HUES64 (cell line): Measurements from ENCODE around the gene TMEM244.

ENCODE experiments used
- H3K27ac ChIP-seq: 2 replicates; pipeline ENCODE4 v1.7.0; 2013; ENCODE audit warnings: low read depth, low read length, inconsistent platforms
- H3K27me3 ChIP-seq: 2 replicates; pipeline ENCODE4 v1.6.1; 2013; ENCODE audit warnings: mild to moderate bottlenecking, low read length; ENCODE audit not compliant: insufficient read depth
- H3K36me3 ChIP-seq: 2 replicates; pipeline ENCODE4 v1.6.1; 2013; ENCODE audit warnings: mild to moderate bottlenecking, low read length; ENCODE audit not compliant: insufficient read depth
- H3K4me1 ChIP-seq: 2 replicates; pipeline ENCODE4 v1.6.1; 2013; ENCODE audit warnings: mild to moderate bottlenecking, low read length, moderate library complexity; ENCODE audit not compliant: insufficient read depth
- H3K4me3 ChIP-seq: 2 replicates; pipeline ENCODE4 v1.5.1; 2013; ENCODE audit warnings: mild to moderate bottlenecking, low read length, moderate library complexity
- H3K9ac ChIP-seq: 2 replicates; pipeline ENCODE4 v1.6.1; 2013; ENCODE audit warnings: mild to moderate bottlenecking, low read depth, low read length
- H3K9me3 ChIP-seq: 2 replicates; pipeline ENCODE4 v1.6.1; 2013; ENCODE audit warnings: low read depth, low read length; ENCODE audit not compliant: insufficient read depth
- WGBS: fragments of 150-250, 120-280 bp; methylation state at CpG from one replicate; pipeline ENCODE4 v1.1.7; 2013; ENCODE audit warnings: missing lambda C conversion rate; 5-methylcytosine and 5-hydroxymethylcytosine counted together

The TMEM244 gene

GRCh38 chr6:129866688-129867087, 5.6 kb upstream of the TMEM244 start:
- no peaks in the 10 kb centered on the region for H3K27me3 ChIP-seq
- H3K36me3 ChIP-seq, result no peaks in the 10 kb centered on the region
- no peak overlapping the region for H3K27ac ChIP-seq
- no peak overlapping the region for H3K9ac ChIP-seq
- peaks cover 8% of the 10 kb centered on the region; the same call in 1 of the 2 replicates for H3K4me1 ChIP-seq
- H3K4me3 ChIP-seq, result no peak overlapping the region
- no peaks in the 10 kb centered on the region; the same call in 1 of the 2 replicates for H3K9me3 ChIP-seq
- whole genome bisulfite sequencing, result 85% methylated on average over 2 of the region's 2 CpGs

DNA sequence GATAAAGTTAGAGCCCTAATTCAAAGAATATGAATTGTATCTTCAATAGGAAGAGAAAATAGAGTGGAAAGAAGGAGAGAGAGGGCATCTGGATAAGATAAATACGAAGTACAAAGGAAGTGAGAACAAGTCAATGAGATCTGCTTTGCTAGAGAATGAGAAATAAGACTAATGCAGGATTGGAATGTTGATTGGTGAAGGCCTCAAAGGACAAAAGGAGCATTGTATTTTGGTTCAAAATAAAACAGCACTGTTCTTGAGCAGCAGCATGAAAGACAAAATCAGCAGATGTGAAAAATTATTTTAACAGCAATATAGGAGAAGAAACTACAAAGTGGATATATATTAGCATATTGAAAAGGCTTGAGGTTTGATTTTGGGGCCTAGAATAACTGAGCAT, 5.1 kb upstream of the TMEM244 start:
- no peaks in the 10 kb centered on the region; the same call in 1 of the 2 replicates for H3K9me3 ChIP-seq
- no peaks in the 10 kb centered on the region for H3K27me3 ChIP-seq
- H3K9ac ChIP-seq, result no peak overlapping the region
- no peak overlapping the region for H3K4me3 ChIP-seq
- 91% methylated on average over 1 of the region's 1 CpG for WGBS
- H3K27ac ChIP-seq, result no peak overlapping the region
- no peaks in the 10 kb centered on the region for H3K36me3 ChIP-seq
- H3K4me1 ChIP-seq, result peaks cover 8% of the 10 kb centered on the region; the same call in 1 of the 2 replicates

DNA sequence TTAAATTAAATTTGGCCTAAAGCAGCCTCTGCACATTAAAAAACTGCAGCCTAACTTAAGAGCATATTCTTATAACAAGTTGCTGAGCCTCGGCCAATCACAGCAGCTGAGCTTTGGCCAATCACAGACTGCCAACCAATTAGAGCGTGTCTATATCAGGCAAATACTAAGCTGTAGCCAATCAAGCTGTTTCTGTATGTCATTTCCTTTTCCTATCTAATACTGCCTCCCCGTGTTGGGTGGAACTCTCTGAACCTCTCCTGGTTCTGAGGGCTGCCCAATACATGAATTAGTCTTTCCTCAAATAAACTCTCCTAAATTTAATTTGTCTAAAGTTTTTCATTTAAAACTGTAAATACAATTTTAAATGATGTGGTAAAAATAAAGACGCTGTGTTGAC, 3.9 kb upstream of the TMEM244 start:
- WGBS, result 94% methylated on average over 3 of the region's 4 CpGs
- H3K9me3 ChIP-seq, result no peaks in the 10 kb centered on the region; the same call in 1 of the 2 replicates
- no peak overlapping the region for H3K27ac ChIP-seq
- H3K36me3 ChIP-seq, result no peaks in the 10 kb centered on the region
- peaks cover 8% of the 10 kb centered on the region; the same call in 1 of the 2 replicates for H3K4me1 ChIP-seq
- H3K27me3 ChIP-seq, result no peaks in the 10 kb centered on the region
- H3K9ac ChIP-seq, result no peak overlapping the region
- H3K4me3 ChIP-seq, result no peak overlapping the region

- 93% methylated on average over 6 of the region's 6 CpGs for WGBS
- H3K36me3 ChIP-seq, result no peaks in the 10 kb centered on the region
- H3K9me3 ChIP-seq, result no peaks in the 10 kb centered on the region; the same call in 1 of the 2 replicates
- no peak overlapping the region for H3K27ac ChIP-seq
- H3K4me3 ChIP-seq, result no peak overlapping the region
- no peak overlapping the region for H3K9ac ChIP-seq
- no peaks in the 10 kb centered on the region for H3K27me3 ChIP-seq
- peaks cover 12% of the 10 kb centered on the region for H3K4me1 ChIP-seq
Measured at GRCh38 chr6:129863664-129864063, 2.5 kb upstream of the TMEM244 start.

DNA sequence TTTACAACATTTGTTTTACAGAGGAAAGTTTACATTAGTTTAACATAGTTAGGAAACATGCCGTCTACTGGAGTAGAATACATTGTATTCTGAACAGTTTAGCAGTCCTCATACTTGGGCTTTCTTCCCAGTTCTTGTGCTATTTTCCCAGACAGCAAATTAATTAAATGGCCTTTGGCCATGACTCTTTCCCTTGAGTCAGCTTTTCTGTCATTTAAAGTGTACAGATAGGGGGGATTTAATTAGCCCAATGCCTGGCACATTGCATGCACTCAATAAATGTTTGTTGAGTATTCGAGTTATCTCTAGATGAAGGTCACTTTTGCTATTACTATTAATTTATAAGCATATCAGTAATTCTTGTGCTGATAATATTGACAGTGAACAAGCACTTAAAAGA, 1.6 kb downstream of the TMEM244 start:
- Histone ChIP-seq H3K9ac (no peak overlapping the region), H3K27ac (no peak overlapping the region), H3K36me3 (no peaks in the 10 kb centered on the region), H3K4me1 (peaks cover 4% of the 10 kb centered on the region; the same call in 1 of the 2 replicates), H3K27me3 (no peaks in the 10 kb centered on the region), H3K4me3 (no peak overlapping the region), H3K9me3 (no peaks in the 10 kb centered on the region)
- WGBS, result 91% methylated on average over 1 of the region's 2 CpGs

DNA sequence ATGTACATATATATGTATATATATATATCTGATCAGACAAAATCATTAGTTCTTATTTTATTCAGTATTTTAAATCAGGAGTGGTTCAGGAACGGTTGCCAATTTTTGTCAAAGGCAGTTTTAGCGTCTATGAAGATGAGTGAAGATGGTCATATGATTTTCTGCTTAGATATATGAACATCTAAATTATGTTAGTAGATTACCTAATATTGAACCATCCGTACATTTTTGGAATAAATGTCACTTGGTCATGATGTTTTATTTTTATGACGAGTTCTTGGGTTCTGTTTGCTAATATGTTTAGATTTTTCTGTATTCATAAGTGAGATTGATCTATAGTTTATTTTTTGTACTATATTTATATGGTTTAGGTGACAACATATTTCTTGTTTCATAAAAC, 3.3 kb downstream of the TMEM244 start:
- WGBS, result 85% methylated on average over 3 of the region's 4 CpGs
- H3K27me3 ChIP-seq, result no peaks in the 10 kb centered on the region
- peaks cover 4% of the 10 kb centered on the region; the same call in 1 of the 2 replicates for H3K4me1 ChIP-seq

DNA sequence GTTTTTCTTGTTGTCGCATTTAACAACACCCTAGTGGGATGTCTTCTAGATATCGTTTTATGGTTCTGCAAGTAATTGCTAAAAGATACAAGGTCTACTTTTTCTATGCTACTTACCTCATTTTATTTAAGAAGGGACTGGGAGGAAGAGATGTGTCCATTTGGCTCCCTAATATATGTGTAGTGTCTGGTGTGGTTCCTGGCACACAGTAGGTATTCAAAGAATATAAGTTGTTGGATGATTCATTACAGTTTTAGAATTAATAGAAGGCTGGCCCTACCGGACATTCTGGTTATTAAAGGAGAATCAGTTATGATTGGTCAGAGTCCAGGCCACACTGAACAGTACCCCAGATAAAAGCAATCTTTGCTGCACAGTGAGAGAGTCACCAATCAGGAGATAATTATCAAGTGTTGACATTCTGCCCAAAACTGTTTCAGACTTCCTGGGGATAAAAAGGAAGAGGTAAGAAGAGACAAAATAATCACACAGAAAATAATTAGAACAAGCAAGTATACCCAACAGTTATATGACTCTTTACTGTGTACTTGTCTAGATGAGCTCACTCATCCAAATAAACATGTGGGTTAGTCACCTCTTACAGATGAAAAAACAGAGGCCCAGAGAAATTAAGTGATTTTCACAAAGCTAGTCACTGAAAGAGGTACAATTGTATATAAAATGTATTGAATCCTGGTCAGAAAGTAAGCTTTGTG, 7.0 kb downstream of the TMEM244 start:
- WGBS, result 100% methylated on average over 1 of the region's 3 CpGs

More for the DNA sequence above, 3.3 kb downstream of the TMEM244 start:
- Histone ChIP-seq H3K27ac (no peak overlapping the region), H3K9me3 (no peaks in the 10 kb centered on the region), H3K36me3 (no peaks in the 10 kb centered on the region), H3K4me3 (no peak overlapping the region), H3K9ac (no peak overlapping the region)

DNA sequence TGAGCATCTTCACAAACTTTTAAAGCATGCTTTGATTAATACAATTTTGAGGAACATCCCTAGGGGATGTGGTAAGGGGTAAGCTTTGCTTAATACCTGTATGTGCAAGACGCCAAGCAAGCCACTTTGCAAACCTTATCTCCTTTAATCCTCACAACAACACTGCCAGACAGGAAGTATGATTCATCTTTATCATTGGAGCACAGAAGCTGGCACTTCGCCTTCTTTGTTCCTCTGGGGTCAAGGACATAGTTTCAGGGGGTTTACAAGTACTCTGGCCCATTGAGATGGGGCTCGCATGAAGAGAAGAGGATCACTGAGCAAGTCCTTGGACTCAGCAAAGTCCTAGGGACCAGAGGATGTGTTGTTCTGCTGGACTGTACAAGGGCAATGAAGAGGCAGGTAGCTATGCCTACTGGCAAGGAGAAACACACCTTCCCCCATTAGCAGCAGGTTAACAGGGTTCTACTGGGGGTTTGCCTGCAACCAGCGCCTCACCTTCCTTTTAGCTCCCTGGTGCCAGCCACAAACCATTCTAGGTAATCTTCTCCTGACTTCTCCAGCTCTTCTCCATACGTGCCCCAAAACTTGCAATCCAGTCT, 8.8 kb downstream of the TMEM244 start:
- no peaks in the 10 kb centered on the region for H3K27me3 ChIP-seq
- H3K27ac ChIP-seq, result no peak overlapping the region
- H3K9me3 ChIP-seq, result no peaks in the 10 kb centered on the region
- no peaks in the 10 kb centered on the region for H3K36me3 ChIP-seq
- no peak overlapping the region for H3K4me3 ChIP-seq
- H3K4me1 ChIP-seq, result 0 out of 2 replicates have a peak, but pooled peaks cover 4% of the 10 kb centered on the region
- H3K9ac ChIP-seq, result no peak overlapping the region
- WGBS, result 79% methylated on average over 5 of the region's 5 CpGs

More for the DNA sequence above, 7.0 kb downstream of the TMEM244 start:
- no peaks in the 10 kb centered on the region for H3K9me3 ChIP-seq
- H3K36me3 ChIP-seq, result no peaks in the 10 kb centered on the region
- no peak overlapping the region for H3K4me3 ChIP-seq
- H3K9ac ChIP-seq, result no peak overlapping the region
- H3K27ac ChIP-seq, result no peak overlapping the region
- H3K27me3 ChIP-seq, result no peaks in the 10 kb centered on the region
- peaks cover 5% of the 10 kb centered on the region; the same call in 1 of the 2 replicates for H3K4me1 ChIP-seq

DNA sequence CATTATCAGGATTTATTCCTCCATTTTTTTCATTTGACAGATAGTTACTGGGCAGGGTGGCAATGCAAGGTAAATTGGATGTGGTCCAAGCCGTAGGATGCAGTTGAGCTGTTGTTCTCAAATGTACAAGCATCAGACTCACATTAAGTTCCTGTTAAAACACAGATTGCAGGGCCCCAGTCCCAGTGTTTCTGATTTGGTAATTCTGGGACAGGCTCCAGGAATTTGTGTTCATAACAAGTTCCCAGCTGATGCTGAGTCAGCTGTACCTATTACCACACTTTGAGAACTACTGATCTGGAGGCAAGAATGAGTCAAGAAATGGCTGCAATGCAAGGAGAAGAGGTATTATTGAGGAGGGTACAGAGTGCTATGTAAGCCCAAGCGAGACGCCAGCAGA, 11.7 kb downstream of the TMEM244 start:
- no peaks in the 10 kb centered on the region for H3K27me3 ChIP-seq
- H3K27ac ChIP-seq, result no peak overlapping the region
- 92% methylated on average over 3 of the region's 3 CpGs for WGBS
- H3K36me3 ChIP-seq, result no peaks in the 10 kb centered on the region
- no peaks in the 10 kb centered on the region for H3K9me3 ChIP-seq
- no peak overlapping the region for H3K9ac ChIP-seq
- H3K4me3 ChIP-seq, result no peak overlapping the region
- peaks cover 10% of the 10 kb centered on the region; the same call in 1 of the 2 replicates for H3K4me1 ChIP-seq

GRCh38 chr6:129846761-129847160, 14.4 kb downstream of the TMEM244 start:
- Histone ChIP-seq H3K9ac (no peak overlapping the region), H3K9me3 (no peaks in the 10 kb centered on the region), H3K36me3 (no peaks in the 10 kb centered on the region), H3K27ac (no peak overlapping the region), H3K27me3 (no peaks in the 10 kb centered on the region), H3K4me1 (peaks cover 10% of the 10 kb centered on the region; the same call in 1 of the 2 replicates), H3K4me3 (no peak overlapping the region)

DNA sequence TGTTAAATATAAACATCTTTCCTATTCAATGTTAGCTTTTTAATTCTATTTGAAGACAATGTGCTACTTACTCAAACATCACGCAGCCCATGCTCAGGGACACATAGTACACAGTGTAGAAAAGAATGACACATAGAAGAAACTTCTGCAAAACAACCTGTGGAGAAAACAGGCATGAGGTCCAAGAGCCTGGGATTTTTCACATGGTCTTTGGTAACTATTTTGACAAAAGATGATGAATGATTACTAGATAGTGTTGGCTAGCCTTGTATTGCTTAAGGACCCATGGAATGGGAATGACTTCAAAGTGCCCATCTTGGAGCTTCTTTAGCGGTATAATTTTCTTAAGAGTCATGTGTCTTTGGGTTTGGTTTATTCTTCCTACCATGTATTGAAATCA, 15.4 kb downstream of the TMEM244 start:
- no peaks in the 10 kb centered on the region for H3K36me3 ChIP-seq
- H3K9ac ChIP-seq, result no peak overlapping the region
- H3K4me3 ChIP-seq, result no peak overlapping the region
- no peak overlapping the region for H3K27ac ChIP-seq
- peaks cover 10% of the 10 kb centered on the region; the same call in 1 of the 2 replicates for H3K4me1 ChIP-seq
- WGBS, result 88% methylated on average over 2 of the region's 2 CpGs
- no peaks in the 10 kb centered on the region for H3K27me3 ChIP-seq
- no peaks in the 10 kb centered on the region for H3K9me3 ChIP-seq
